Calu3 (cell line): ENCODE data around the gene UBE2G1. TPM values are rescaled to one million over a fixed set of nuclear protein-coding genes. Genes with fewer than 3 reads are reported as not detected.

Experiments
- BruUV-seq: library from RNA; stranded (reverse); fragments of 400-500 nt; replicated peaks from 2 replicates; lab custom pipeline; 2021; lab: Mats Ljungman, UMichigan
- CTCF ChIA-PET: fragments of 300-600 bp; sonication (Branson Sonifier 250); formaldehyde crosslinking; loops from one replicate; lab custom pipeline; 2022; ENCODE audit warnings: antibody characterized with exemption; lab: Charles Lee
- DNase-seq: peaks from one replicate; pipeline ENCODE4 v3.0.0; 2022
- H3K27ac Mint-ChIP-seq: one replicate; pipeline ENCODE4 v1.8.0; 2022; ENCODE audit warnings: mixed read lengths; ENCODE audit not compliant: unreplicated experiment
- H3K27me3 Mint-ChIP-seq: one replicate; pipeline ENCODE4 v1.8.0; 2022; ENCODE audit warnings: mixed read lengths; ENCODE audit not compliant: unreplicated experiment
- H3K36me3 Mint-ChIP-seq: one replicate; pipeline ENCODE4 v1.8.0; 2022; ENCODE audit warnings: mild to moderate bottlenecking, moderate library complexity, mixed read lengths; ENCODE audit not compliant: insufficient read depth, unreplicated experiment
- H3K4me1 Mint-ChIP-seq: one replicate; pipeline ENCODE4 v1.8.0; 2022; ENCODE audit warnings: mild to moderate bottlenecking, low read depth, mixed read lengths; ENCODE audit not compliant: unreplicated experiment
- H3K4me3 Mint-ChIP-seq: one replicate; pipeline ENCODE4 v1.8.0; 2022; ENCODE audit warnings: mild to moderate bottlenecking, low read depth, moderate library complexity, mixed read lengths; ENCODE audit not compliant: unreplicated experiment
- H3K9me3 Mint-ChIP-seq: one replicate; pipeline ENCODE4 v1.8.0; 2022; ENCODE audit warnings: low read depth, mixed read lengths; ENCODE audit not compliant: unreplicated experiment
- intact Hi-C: fragments of 100-400 bp; cut with micrococcal nuclease; formaldehyde crosslinking; loops from one replicate; pipeline ENCODE4 v1.10.0; 2022; ENCODE audit not compliant: unreplicated experiment
- total RNA-seq: library from RNA; stranded (reverse); gene quantifications from 2 replicates; pipeline ENCODE4 v1.2.3, GENCODE V29; 2022
- TF ChIP-seq, protein P1 (sequence below): fragments of 200-600 bp; IDR thresholded peaks from one replicate; pipeline ENCODE4 v1.8.0; 2022; ENCODE audit warnings: antibody characterized with exemption; ENCODE audit not compliant: unreplicated experiment

UBE2G1 gene
- total RNA-seq, 1 experiment from 2014 or later, result 52.0 TPM

DNA sequence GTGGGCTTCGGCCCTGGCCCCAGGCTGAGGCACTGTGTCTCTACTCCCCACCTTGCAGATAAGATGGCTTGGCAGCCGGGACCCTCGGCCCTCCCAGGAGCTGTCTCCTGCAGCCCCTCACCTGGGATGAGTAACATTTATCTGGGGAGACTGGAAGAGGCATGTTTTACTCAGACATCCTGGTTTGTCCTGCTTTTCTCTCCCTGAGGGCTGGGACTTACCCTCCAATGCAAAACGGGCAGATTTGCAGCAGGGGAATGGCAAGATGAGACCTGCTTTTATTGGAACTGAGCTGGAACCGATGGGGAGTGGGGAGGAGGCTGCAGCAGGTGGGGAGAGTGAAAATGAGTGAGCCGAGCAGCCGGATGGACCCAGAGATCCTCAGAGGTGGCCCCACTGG, 27.3 kb upstream of the UBE2G1 start:
- H3K4me1 Mint-ChIP-seq, result peaks cover 16% of the 10 kb centered on the region
- DNase-seq, result no peak
- H3K4me3 Mint-ChIP-seq, result no peak overlapping the region
- CTCF ChIA-PET, result no interaction called here
- no peaks in the 10 kb centered on the region for H3K27me3 Mint-ChIP-seq
- no peaks in the 10 kb centered on the region for H3K9me3 Mint-ChIP-seq
- no TSS peak for BruUV-seq
- H3K36me3 Mint-ChIP-seq, result no peaks in the 10 kb centered on the region
- H3K27ac Mint-ChIP-seq, result no peak overlapping the region
- intact Hi-C loops, result no loop called here
- TF ChIP-seq, protein P1, sequence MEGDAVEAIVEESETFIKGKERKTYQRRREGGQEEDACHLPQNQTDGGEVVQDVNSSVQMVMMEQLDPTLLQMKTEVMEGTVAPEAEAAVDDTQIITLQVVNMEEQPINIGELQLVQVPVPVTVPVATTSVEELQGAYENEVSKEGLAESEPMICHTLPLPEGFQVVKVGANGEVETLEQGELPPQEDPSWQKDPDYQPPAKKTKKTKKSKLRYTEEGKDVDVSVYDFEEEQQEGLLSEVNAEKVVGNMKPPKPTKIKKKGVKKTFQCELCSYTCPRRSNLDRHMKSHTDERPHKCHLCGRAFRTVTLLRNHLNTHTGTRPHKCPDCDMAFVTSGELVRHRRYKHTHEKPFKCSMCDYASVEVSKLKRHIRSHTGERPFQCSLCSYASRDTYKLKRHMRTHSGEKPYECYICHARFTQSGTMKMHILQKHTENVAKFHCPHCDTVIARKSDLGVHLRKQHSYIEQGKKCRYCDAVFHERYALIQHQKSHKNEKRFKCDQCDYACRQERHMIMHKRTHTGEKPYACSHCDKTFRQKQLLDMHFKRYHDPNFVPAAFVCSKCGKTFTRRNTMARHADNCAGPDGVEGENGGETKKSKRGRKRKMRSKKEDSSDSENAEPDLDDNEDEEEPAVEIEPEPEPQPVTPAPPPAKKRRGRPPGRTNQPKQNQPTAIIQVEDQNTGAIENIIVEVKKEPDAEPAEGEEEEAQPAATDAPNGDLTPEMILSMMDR, result no peak

DNA sequence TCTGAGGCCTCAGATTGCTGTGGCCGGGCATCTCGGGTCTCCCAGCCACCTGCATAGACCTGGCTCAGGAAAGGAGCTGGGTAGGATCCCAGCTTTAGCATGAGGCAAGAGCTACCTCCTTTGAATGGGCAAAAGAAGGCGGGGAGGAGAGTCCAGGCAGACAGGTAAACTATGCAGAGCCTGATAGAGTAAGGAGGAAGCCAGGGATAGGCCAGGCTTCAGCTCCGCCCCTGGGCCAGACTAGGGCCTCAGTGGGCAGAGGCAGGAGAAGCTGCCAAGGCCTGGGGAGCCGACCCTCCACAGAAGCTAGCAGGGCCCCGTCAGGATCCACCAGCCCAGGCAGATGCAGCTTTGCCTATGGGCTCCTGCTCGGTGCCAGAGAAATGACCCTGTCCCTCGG, 22.6 kb upstream of the UBE2G1 start:
- no peak overlapping the region for H3K4me3 Mint-ChIP-seq
- no peaks in the 10 kb centered on the region for H3K27me3 Mint-ChIP-seq
- H3K27ac Mint-ChIP-seq, result no peak overlapping the region
- no peak for DNase-seq
- H3K4me1 Mint-ChIP-seq, result peaks cover 5% of the 10 kb centered on the region
- CTCF ChIA-PET, result no interaction called here
- intact Hi-C loops, result no loop called here
- H3K9me3 Mint-ChIP-seq, result no peaks in the 10 kb centered on the region
- H3K36me3 Mint-ChIP-seq, result no peaks in the 10 kb centered on the region
- TF ChIP-seq, protein P1, result no peak
- no TSS peak for BruUV-seq

DNA sequence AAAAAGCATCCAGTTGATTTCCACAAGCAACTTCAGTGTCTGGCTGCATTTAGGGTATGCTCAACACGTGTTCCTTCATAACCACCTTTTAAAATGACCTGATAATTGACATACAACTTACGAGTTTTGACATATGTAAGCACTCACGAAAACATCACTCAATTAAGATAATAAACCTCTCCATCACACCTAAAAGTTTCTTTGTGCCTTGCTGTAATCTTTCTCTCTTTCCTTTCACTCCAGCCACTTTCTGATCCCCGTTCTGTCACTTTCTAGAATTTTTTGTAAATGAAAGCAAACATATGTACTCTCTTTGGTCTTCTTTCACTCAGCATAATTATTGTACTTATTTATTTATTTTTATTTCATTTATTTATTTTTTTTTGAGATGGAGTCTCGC, 20.7 kb upstream of the UBE2G1 start:
- Mint-ChIP-seq H3K4me1 (no peaks in the 10 kb centered on the region), H3K27me3 (no peaks in the 10 kb centered on the region), H3K9me3 (no peaks in the 10 kb centered on the region), H3K4me3 (no peak overlapping the region), H3K36me3 (no peaks in the 10 kb centered on the region), H3K27ac (no peak overlapping the region)
- CTCF ChIA-PET, result no interaction called here
- TF ChIP-seq, protein P1, result no peak
- no TSS peak for BruUV-seq
- intact Hi-C loops, result no loop called here
- no peak for DNase-seq

DNA sequence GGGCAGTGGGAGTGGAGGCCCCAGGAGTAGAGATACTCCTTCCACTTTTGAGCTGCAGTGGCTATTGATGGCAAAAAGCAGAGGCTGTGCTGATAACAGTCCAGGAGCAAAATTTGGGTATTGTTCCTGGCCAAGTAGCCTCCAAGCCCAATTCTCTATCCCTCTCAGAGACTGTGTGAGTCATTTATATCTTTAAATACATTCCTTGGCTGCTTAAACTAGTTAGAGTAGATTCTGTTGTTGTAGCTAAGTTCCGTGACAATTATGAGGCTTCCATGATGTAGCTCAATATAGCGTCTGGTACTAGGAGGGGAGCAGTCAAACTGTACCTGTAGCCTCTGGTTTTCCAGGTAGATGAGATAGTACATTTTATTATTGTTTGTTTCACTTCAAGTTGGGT, 19.9 kb upstream of the UBE2G1 start:
- no peak overlapping the region for H3K4me3 Mint-ChIP-seq
- CTCF ChIA-PET, result interaction anchor here (0.7 kb wide), 1 partner anchor 67 kb away, joined by 4 read pairs; no protein-coding TSS in a partner anchor
- TF ChIP-seq, protein P1, result no peak
- no peaks in the 10 kb centered on the region for H3K36me3 Mint-ChIP-seq
- no peaks in the 10 kb centered on the region for H3K27me3 Mint-ChIP-seq
- intact Hi-C loops, result no loop called here
- no peaks in the 10 kb centered on the region for H3K9me3 Mint-ChIP-seq
- no peak for DNase-seq
- H3K4me1 Mint-ChIP-seq, result no peaks in the 10 kb centered on the region
- BruUV-seq, result no TSS peak
- no peak overlapping the region for H3K27ac Mint-ChIP-seq
